DMS153 treated with DMSO at 0.1 percent for 48 hours (cell line): ENCODE measurements around the gene INO80C.
"Not testable (repeated sequence)": the region's sequence is repeated elsewhere in the genome, so short reads cannot be mapped to it uniquely, and the experiment has no call there.

Experiments
- DNase-seq: peaks from one replicate; lab custom pipeline; 2025; ENCODE audit not compliant: unreplicated experiment; lab: John Stamatoyannopoulos, UW

INO80C gene

DNA sequence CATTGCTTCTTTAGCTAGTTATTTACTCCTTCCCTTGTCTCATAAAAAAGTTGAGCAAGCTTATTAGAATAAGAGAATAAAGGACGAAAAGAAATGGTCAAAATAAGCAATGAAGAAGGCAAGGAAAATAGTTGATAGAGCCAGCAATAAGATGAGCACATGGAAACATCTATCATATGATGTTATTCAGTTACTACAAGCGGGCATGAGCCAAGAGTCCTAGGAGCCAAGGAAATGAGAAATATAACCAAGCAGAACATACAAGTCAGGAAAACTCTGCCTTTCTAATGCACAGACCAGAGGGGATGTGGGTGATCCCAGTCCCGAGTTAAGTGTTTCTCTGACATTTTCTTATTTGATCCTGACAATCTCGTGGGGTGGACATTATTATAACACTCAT lies 33.9 kb downstream of the INO80C start:
- no peak for DNase-seq

DNA sequence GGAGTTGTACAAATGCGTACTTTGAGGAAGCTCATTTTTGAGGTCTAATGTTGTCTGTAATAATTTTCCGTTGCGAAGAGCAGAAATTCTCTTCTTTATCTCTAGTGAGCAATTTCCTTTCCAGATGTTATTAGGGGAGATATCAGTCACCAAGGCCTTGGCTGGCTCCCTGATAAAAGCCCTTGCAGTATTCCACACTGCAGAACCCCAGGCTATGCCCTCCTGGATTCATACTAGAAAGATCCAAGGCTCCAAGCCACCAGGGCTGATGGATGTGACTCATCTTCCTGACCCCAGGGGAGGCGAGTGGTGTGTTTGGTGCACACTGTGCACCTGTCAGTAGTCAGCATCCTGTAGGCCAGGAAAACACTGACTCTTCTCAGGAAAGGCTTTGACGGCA lies 34.7 kb downstream of the INO80C start:
- DNase-seq = no peak

DNA sequence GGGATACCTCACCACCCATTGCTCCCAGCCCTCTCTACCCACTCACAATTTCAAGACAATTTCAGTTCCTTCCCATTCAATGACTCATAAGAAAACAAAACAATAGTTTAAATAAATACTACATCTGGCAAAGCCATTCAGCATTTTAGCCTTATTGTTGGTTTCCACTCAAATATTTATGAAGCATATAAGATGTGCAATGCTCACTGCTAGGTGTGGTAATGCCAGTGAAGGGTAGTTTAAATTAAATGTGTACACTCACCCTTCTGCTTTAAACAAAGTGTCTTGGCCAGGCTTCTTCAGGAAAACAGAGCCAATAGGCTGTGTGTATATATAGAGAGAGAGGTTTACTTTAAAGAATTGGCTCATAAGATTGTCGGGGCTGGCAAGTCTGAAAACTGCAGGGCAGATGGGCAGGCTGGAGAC lies 37.0 kb downstream of the INO80C start:
- no peak for DNase-seq

DNA sequence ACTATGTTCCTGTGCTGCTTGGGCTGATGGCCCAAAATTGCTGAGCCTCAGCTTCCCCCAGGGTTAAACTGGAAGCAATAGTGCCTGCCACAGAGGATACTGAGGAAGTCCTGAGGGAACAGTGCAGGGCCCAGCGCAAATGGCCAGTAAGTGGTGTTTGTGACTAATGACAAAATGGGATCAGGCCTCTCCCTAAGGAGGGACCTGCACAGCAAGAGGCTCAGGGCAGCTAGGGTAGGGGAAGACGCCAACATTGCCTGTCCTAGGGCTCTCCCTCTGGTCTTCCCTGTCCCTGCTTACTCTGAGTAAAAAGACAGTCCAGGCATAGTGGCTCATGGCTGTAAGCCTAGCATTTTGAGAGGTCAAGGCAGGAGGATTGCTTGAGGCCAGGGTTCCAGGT lies 37.8 kb downstream of the INO80C start:
- no peak for DNase-seq

DNA sequence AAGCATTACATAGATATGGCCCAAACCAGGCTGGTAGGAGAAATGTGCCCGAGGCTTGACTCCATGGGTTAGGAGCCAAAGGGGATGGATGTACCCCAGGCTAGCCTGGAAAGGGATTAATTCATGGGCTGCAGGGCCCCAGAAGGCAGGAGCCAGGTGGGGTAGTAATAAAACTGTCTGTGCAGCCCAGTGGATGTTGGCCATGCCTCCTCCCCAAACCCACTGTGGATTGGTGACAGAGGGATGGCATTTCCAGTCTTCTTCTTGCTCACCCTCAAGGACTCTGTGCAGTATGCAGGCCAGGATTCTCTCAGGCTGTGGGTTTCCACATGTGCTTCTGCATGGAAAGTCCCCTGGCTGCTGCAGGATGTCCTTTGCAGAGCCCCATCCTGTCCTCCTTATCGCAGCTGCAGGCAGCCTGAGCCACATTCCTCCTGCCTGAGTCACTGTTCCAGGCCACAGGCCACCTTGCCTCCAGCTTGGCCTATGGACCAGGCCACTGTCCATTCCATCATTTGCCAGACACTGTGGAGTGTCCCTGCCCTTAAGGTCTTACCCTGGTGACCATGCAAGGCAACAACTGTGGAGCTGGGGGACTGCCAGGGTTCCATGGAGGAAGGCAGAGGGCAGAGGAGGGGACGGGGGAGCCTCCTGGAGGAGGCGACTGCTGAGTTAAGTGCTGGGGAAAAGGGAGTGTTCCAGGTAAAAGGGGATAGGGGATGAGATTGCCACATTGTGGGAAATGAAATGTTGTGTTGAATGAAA lies 38.9 kb downstream of the INO80C start:
- DNase-seq = no peak

DNA sequence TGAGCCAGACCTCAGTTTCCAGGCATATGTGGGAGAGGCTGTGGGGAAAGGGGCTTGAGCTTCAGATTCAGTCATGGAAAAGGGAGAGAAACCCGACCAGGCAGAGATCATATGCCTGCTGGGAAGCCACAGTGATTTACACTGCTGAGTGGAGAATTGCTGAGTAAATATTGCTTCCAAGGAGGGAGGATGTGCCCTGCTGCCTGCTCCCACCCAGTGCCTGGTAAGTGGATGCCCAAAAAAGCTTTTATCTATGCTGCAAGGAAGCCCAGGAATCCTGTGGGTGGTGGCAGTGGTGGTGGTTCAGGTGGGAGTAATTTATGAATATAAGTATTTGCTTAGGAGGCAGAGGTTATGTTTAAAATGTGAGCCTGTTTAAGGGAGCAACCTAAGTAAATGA lies 39.5 kb downstream of the INO80C start:
- peak; percentile 49 for DNase-seq

DNA sequence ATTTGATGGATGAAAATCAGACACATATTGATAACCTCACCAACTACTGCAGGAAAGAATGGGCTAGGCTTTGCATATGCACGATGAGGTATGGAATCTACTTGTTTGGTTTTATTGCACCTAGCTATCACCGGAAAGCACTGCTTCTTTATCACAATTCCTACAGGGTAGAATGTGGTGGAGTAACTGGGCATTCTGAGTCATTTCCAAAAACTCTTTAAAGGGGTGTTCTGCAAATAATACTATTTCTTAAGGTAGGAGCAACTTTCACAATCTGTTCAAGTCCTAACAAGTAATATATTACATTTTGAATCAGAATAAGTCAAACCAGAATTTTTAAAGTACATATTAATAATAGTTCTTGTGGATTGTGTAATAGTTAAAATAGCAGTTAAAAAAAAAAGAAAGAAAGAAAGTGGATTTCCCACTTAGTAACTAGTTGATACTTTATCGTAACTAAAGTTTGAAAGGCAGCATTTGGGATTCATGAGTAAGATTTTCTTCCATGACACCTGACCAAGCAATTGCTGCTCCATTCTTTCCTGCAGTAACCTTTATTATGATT lies 40.5 kb downstream of the INO80C start:
- no peak for DNase-seq

DNA sequence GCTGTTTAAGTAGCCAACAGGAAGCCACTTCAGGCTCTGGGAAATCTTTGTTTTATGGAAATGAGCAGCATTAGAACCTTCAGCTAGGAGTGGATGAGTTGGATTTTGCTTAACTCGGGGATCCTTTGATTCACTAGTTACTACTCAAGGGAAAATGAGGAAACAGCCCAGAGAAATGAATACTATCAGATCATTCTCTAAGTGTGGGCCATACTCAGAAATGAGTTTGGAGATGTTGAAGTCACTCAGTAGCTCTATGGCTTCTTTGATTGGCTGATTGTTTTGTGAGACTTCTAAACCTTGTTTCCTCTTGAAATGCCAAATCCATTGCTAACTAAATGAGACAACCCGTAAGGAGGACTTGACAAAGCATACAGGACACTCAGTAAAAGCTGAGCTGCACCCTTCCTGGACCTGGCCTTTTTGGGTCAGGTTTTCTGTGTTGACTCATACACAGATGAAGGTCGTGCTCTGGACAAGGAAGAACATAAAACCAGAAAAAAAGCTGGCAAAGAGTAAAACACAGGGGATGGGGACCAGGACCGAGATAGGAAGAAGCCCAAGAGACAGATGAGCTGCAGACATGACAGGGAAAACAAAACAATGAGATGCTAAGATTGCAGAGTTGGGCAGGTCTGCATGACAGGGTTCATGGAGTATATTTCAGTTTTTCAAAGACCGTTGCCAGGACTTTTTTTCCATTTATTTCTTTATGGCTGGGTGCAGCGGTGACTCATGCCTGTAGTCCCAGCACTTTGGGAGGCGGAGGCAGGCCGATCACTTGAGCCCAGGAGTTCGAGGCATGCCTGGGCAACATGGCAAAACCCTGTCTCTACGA lies 41.6 kb downstream of the INO80C start:
- no peak for DNase-seq

DNA sequence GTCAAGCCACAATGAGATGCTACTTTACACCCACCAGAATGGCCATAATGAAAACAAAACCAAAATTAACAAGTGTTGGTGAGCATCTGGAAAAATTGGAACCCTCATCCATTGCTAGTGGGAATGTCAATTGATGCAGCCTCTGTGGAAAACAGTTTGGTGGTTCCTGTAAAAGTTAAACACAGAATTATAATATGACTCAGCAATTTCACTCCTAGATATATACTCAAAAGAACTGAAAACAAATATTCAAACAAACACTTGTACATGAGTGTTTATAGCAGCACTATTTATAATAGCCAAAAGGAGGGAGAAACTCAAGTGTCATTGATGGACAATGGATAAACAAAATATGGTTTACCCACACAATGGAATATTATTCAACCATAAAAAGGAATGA lies 43.0 kb downstream of the INO80C start:
- no peak for DNase-seq

DNA sequence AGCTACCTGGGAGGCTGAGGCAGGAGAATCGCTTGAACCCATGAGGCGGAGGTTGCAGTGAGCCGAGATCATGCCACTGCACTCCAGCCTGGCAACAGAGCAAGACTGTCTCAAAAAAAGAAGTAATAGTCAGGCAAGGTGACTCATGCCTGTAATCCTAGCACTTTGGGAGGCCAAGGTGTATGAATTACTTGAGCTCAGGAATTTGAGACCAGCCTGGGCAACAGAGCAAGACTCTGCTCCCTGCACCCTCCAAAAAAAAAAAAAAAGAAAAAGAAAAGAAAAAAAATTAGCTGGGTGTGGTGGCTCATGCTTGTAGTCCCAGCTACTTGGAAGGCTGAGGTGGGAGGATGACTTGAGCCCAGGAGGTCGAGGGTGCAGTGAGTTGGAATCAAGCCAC lies 44.7 kb downstream of the INO80C start:
- DNase-seq = not testable (repeated sequence)

DNA sequence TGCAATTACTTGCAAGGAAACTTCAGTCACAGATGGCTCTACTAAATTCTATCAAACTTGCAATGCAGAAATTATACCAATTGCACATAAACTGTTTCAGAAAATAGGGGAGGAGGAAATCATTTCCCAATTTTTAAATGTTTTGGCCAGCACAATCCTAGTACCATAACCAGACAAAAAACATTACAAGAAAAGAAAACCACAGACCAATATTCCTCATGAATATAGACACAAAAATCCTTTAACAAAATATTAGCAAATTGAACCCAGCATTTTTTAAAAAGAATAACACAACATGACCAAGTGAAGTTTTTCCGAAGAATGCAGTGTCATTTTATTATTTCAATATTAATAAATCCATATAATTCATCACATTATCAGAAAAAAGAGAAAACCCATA lies 45.8 kb downstream of the INO80C start:
- no peak for DNase-seq

DNA sequence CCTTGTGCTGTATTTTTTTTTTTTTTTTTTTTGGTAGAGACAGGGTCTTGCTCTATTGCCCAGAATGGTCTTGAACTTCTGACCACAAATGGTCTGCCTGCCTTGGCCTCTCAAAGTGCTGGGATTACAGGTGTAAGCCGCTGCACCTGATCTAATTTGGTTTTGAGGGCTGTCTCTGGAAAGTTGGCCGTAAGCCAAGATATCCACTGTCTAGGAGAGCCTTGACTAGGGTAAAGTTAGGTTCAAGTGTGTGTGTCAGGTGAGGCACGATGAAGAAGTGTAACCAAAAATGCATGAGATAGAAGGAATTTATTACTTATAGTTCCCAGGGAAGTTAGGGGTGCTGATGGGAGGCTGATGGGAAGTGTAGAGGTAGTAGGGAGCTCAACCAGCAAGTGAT lies 46.7 kb downstream of the INO80C start:
- DNase-seq = no peak

DNA sequence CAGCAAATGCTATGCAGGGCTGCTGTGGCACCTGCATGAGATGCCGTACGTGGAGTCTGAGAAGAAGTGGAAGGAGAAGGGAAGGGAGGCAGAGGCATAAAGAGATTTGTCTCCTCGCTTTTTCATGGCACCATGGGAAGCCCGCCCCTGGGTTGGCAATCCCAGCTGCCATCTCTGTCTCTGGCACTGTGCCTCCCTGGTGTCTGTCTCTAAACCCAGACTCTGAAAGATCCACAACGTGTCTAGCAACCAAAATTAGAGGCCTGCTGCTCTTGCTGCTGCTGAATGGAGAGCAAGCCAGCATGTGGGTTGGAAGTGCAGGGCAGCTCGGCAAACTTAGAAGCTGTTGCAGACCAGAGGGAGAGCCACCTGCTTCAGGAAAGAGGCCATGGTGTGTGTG lies 53.1 kb downstream of the INO80C start:
- DNase-seq = no peak

DNA sequence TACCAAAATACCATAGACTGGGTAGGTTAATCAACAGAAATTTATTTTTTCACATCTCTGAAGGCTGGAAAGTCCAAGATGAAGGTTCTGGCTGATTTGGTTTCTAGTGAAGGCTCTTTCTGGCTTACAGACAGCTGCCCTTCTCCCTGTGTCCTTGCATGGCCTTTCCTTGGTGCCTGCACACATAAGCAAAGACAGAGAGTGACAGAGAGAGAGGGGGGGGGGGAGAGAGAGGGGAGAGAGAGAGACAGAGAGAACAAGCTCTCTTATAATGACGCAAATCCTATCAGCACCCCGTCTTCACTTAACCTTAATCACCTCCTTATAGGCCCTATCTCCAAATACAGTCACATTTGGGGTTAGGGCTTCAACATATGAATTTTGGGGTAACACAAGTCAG lies 53.9 kb downstream of the INO80C start:
- no peak for DNase-seq

DNA sequence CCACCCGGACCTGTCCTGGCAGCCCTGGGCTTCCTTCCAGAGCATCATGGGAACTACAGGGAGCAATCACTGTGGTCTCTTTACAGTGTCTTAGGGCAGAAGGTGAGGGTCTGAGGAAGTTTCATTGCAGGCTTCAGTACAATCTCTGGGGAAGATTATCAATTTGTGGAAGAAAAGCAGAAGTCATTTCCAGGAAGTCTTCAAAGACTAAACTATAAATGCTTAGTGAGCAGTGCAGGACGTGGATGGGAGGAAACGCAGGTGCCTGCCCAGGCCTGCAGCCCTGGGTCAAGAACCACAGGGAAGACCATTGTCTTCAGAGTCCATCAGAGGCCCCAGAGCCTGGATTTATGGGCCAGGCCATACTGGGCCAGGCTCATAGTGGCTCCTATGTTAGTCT lies 54.3 kb downstream of the INO80C start:
- no peak for DNase-seq

DNA sequence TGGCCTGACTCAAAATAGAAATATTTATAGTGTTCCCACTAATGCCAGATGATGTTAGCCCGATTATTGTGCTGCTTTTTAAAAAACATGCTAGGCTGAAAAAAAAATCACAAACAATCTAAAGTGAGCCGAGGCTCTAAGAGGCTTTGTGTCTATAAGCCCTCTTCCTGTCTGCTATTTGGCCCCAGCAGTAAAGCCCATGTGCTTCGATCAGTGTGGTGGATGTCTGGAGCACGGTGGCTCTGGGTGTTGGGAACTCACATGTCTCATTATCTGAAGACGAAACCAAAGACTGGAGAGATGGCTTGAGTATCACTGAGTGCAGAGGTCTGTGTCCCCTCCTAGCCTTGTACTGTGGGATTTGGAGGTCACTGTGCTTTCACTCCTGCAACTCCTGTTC lies 55.1 kb downstream of the INO80C start:
- DNase-seq = no peak

DNA sequence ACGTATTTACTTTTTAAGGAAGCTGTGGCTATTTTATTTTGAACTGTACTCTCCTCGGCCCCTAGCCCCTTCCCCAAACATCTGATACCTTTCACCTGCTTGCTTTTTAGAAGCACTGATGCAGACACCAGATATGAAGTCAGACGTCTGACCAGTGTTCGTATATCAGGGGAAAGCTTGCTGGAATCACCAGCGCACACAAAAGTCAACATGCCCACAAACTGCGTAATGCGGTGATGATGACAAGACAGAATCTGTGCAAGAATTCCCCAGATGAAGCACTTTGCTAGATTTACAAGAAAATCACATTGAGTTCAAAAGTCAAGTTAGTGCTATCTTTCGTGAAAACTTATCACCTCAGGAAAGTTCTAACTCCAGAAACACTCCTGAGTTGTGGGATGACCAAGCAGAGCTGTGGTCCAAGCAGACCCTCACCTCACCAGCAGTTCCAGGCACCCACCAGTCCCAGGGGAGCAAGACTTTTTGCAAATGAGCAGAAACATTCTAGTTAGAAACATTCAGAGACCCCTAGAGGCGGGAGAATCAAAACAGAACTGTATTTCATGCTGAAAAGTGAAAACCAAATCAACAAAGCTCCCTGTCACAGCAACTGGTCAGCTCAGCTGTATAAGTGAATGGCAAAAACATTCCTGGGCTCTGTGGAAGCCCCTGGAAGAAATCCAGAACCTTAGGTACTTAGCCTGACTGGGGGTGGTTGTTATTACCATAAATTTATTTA lies 55.7 kb downstream of the INO80C start:
- no peak for DNase-seq

DNA sequence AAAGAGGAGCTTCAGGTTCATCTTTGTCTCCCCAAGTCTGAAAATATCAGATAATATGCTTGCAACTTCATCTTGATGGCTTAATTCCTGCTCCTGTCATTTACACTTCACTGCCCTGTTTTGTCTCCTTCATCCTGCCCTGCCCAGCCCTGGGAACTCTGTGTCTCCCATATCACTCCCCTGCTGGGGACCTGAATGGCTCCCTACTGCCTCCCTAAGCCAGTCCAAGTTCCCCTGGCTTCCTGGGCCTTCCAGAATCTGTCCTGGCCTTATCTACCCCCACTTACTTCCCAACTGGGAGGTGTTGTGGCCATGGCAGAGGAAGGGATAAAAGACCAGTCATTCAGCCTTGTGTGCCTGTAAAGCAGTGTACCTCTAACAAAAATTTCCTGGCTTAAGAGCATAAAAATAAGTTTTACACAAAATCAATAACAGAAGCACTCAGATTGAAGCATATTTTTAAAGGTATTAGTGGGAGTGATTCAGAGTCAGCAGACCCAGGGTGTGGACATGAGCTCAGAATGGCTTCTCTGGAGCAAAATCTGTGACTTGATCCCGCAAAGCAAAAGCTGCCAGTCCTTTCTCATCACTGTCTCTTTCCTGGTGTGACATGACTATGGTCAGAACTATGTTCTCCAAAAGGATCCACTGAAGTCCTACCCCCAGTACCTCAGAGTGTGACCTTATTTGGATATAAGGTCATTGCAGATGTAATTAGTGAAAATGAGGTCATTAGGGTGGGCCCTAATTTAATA lies 59.1 kb downstream of the INO80C start:
- no peak for DNase-seq

DNA sequence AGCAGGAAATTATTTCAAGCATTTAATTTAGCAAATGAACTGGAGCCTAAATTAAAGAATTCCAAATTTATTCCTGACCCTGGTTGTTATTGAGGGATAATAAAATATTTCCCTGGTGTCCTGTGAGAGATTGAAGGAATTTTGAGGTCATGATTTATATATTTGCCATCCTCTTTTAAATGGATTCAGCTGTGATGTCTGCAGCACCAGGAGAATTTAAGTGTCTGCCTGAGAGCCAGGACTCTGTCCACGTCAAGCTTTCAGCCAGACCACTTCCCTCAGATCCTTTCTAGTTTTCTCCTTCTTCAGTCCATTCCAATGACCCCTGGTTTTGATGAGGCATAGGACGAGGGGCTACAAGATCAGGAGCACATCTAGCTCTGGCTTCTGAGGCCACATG lies 59.9 kb downstream of the INO80C start:
- DNase-seq = no peak

DNA sequence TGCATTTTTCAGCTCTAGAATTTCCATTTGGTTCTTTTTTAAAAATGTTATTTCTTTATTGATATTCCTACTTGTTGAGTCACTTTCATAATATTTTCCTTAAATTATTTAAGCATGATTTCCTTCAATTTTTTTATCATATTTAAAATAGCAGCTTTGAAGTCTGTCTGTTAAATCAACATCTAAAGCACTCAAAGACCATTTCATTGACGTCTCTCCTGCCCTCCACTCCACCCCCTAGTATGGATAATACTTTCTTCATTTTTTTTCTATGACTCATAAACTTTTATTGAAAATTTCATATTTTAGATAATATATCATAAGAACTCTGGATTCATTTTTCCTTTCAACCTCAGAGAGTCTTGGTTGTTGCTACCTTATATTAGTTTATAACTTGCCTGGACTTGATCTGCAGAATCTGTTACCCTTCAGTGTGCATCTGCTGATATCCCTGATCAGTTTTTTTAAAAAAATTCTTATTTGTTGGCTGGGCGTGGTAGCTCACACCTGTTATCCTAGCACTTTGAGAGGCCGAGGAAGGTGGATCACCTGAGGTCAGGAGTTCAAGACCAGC lies 61.6 kb downstream of the INO80C start:
- no peak for DNase-seq
